ENCODE measurements around the gene MBD3.

MBD3 gene

DNA sequence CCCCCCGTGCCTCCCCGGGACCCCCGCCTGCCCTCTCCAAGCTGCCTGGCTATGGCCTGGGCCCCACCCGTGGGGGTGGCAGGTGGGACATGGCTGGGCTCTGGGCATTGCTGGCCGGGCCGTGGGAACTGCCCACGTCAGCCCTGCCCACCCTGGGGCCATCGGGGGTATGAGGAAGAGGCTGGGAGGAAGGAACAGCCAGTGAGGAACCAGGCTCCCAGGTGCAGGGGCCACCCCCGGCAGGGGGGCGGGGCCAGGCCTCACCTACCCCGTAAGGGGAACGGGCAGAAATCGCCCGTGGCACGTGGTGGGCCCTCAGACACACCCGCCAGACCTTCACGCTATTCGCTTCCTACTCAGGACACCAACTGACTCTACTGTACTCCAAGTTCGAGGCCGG lies 37.3 kb upstream of the MBD3 start:
- H3K4me1 ChIP-seq (ENCODE audit: control insufficient read depth, insufficient read depth, low read length) = no peaks in the 10 kb centered on the region
- H3K27me3 ChIP-seq (ENCODE audit: control insufficient read depth in 1 of 2, insufficient read depth in 2 of 2, low read length in 2 of 2) = no peaks in the 10 kb centered on the region
- H3K9ac ChIP-seq (ENCODE audit: low read length in 2 of 2) = no peak overlapping the region
- H3K36me3 ChIP-seq (ENCODE audit: control insufficient read depth in 2 of 2, insufficient read depth in 2 of 2, low read length in 2 of 2) = peaks cover 0 to 8% of the 10 kb centered on the region in 2 donors
- H3K4me3 ChIP-seq (ENCODE audit: low read length in 2 of 2) = no peak overlapping the region
- H3K27ac ChIP-seq (ENCODE audit: low read length) = no peak overlapping the region
- H3K9me3 ChIP-seq (ENCODE audit: control insufficient read depth in 2 of 2, low read length in 2 of 2) = no peaks in the 10 kb centered on the region

DNA sequence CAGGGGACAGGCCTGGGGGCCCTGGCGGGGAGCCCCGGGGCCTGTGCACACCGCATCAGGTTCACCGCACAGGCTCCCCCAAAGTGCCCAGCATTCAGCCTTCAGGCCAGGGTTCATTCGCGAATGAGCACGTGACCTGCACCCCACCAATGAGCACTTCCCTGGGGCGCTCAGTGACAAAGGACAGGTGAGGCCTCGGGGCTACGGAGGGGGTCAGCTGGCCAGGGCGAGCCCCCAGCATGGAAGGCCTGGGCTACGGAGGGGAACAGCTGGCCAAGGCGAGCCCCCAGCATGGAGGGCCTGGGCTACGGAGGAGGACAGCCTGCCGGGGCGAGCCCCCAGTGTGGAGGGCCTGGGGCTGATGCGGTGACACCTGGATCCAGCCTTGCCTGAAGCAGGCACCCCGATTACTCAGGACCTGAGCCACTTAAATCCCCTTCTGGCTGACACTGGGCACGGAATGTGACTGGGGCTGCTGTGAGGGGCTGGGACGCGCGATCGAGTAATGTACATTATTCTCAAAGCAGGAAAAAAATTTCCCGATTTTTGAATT lies 36.7 kb upstream of the MBD3 start:
- H3K9ac ChIP-seq (ENCODE audit: low read length in 2 of 2) = no peak overlapping the region

DNA sequence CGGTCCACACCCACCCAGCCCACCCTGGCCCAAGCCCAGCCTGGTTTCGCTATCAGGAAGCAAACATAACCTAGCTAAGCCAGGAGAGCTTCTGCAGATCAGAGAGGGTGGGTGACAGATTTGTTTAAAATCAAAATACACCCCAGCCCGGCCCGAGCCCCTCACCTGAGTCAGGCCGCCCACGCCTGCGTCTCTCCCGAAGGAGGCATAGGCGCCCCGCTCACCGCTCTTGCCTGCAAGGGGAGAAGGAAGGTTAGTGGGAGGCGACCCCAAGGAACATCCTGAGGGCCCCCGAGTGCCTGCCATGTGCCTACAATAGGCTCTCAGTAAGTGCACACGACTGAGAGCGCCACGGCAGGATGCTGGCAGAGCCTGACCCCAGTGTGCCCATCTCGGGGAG lies 34.5 kb upstream of the MBD3 start:
- H3K4me1 ChIP-seq (ENCODE audit: control insufficient read depth, insufficient read depth, low read length) = no peaks in the 10 kb centered on the region
- H3K4me3 ChIP-seq (ENCODE audit: low read length in 2 of 2) = no peak overlapping the region
- no peaks in the 10 kb centered on the region for H3K9me3 ChIP-seq (ENCODE audit: control insufficient read depth in 2 of 2, low read length in 2 of 2)
- no peak overlapping the region for H3K27ac ChIP-seq (ENCODE audit: low read length)
- H3K9ac ChIP-seq (ENCODE audit: low read length in 2 of 2) = no peak overlapping the region
- no peaks in the 10 kb centered on the region for H3K27me3 ChIP-seq (ENCODE audit: control insufficient read depth in 1 of 2, insufficient read depth in 2 of 2, low read length in 2 of 2)
- peaks cover 0 to 11% of the 10 kb centered on the region in 2 donors for H3K36me3 ChIP-seq (ENCODE audit: control insufficient read depth in 2 of 2, insufficient read depth in 2 of 2, low read length in 2 of 2)

More for the DNA sequence above, 36.7 kb upstream of the MBD3 start:
- Histone ChIP-seq H3K36me3 (ENCODE audit: control insufficient read depth in 2 of 2, insufficient read depth in 2 of 2, low read length in 2 of 2) (peaks cover 0 to 8% of the 10 kb centered on the region in 2 donors), H3K9me3 (ENCODE audit: control insufficient read depth in 2 of 2, low read length in 2 of 2) (no peaks in the 10 kb centered on the region), H3K27me3 (ENCODE audit: control insufficient read depth in 1 of 2, insufficient read depth in 2 of 2, low read length in 2 of 2) (no peaks in the 10 kb centered on the region), H3K4me1 (ENCODE audit: control insufficient read depth, insufficient read depth, low read length) (no peaks in the 10 kb centered on the region), H3K27ac (ENCODE audit: low read length) (no peak overlapping the region), H3K4me3 (ENCODE audit: low read length in 2 of 2) (no peak overlapping the region)

DNA sequence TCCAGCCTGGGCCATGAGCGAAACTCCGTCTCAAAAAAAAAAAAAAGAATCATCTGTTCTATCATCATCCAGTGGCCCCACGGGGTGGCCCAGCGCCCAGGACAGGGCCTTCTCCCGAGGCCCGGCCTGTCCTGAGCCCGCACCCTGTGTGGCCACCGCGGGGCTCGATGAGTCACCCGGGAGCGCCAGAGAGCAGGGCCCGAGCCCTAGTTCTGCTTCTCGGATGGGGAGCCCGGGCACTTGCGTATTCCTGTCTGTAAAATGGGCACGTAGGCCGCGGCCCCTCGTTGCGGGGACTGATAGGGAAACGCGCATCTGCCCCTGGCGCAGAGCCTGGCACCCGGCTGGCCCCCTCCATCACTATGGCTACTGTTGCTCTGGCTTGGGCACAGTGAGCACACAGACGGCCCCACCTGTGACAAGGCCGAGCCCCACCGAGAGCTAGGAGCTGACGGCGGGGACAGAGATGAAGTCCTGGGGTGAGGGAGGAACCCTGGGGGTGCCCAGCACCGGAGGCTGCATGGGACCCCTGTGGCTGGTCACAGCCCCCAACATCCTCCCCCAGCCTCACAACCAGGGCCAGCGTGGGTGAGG lies 33.8 kb upstream of the MBD3 start:
- H3K4me3 ChIP-seq (ENCODE audit: low read length in 2 of 2) = no peak overlapping the region
- H3K27ac ChIP-seq (ENCODE audit: low read length) = no peak overlapping the region
- no peaks in the 10 kb centered on the region for H3K4me1 ChIP-seq (ENCODE audit: control insufficient read depth, insufficient read depth, low read length)
- H3K9ac ChIP-seq (ENCODE audit: low read length in 2 of 2) = no peak overlapping the region
- H3K27me3 ChIP-seq (ENCODE audit: control insufficient read depth in 1 of 2, insufficient read depth in 2 of 2, low read length in 2 of 2) = no peaks in the 10 kb centered on the region
- peaks cover 0 to 6% of the 10 kb centered on the region in 2 donors for H3K36me3 ChIP-seq (ENCODE audit: control insufficient read depth in 2 of 2, insufficient read depth in 2 of 2, low read length in 2 of 2)
- H3K9me3 ChIP-seq (ENCODE audit: control insufficient read depth in 2 of 2, low read length in 2 of 2) = no peaks in the 10 kb centered on the region

DNA sequence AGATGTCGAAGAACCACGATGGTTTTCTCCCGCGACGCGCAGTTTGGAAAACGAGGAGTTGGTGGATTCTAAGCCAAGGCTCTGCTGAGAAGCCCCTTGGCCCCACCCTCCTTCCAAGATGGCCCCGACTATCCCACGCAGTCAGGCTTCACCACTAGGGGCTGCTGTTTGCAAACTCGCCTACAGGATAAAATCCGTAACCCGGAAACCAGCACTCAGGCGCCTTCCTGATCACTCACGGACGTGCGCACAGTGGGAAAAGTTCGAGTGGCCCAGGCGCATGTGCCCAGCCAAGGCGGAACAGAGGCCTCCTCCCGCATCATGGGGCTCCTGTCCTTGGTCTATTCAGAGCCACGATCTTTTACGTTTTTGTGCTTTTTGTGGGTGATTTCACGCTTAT lies 31.8 kb upstream of the MBD3 start:
- no peaks in the 10 kb centered on the region for H3K9me3 ChIP-seq (ENCODE audit: control insufficient read depth in 2 of 2, low read length in 2 of 2)
- peaks cover 0 to 12% of the 10 kb centered on the region in 2 donors for H3K36me3 ChIP-seq (ENCODE audit: control insufficient read depth in 2 of 2, insufficient read depth in 2 of 2, low read length in 2 of 2)
- no peak overlapping the region for H3K27ac ChIP-seq (ENCODE audit: low read length)
- no peak overlapping the region for H3K4me3 ChIP-seq (ENCODE audit: low read length in 2 of 2)
- no peak overlapping the region for H3K9ac ChIP-seq (ENCODE audit: low read length in 2 of 2)
- H3K27me3 ChIP-seq (ENCODE audit: control insufficient read depth in 1 of 2, insufficient read depth in 2 of 2, low read length in 2 of 2) = no peaks in the 10 kb centered on the region
- H3K4me1 ChIP-seq (ENCODE audit: control insufficient read depth, insufficient read depth, low read length) = no peaks in the 10 kb centered on the region

DNA sequence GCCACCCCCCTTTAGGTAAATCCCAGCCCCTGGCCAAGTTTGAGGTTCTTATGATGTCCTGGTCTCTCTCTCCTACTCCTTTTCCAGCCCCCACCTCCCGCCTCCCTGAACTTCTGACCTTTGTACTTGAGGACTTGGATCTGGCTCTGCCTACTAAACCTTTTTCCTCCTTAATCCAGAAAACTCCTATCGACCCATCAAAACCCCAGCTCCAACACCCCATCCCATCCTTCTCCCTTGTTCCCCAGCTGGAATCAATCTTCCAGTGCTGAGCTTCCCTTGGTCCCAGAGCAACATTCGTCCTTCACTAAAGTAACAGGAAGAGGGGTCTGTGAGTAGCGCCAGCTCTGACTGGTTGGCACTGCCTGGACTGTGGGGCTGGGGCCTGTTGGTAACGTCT lies 29.9 kb upstream of the MBD3 start:
- H3K4me3 ChIP-seq (ENCODE audit: low read length in 2 of 2) = no peak overlapping the region

DNA sequence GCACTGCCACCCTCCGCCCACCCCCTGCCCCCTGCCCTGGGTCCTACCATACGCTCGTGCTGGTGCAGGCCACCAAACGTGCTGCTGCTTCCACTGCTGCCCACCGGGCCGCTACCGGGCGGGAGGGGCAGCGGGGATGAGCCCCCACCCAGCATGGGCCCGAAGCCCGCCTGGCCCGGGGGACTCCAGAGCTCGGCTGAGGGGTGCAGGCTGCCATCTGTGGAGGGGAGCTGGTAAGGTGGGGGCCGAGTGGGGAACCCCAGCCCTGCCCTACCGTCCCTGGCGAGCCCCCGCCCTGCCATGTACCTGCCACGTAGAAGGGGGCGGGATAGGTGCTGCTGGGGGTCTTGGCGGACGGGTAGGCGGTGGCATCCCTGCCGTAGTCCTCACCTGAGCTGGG lies 29.3 kb upstream of the MBD3 start:
- no peaks in the 10 kb centered on the region for H3K4me1 ChIP-seq (ENCODE audit: control insufficient read depth, insufficient read depth, low read length)
- no peak overlapping the region for H3K9ac ChIP-seq (ENCODE audit: low read length in 2 of 2)
- no peaks in the 10 kb centered on the region for H3K27me3 ChIP-seq (ENCODE audit: control insufficient read depth in 1 of 2, insufficient read depth in 2 of 2, low read length in 2 of 2)
- no peak overlapping the region for H3K4me3 ChIP-seq (ENCODE audit: low read length in 2 of 2)
- peaks cover 0 to 16% of the 10 kb centered on the region in 2 donors for H3K36me3 ChIP-seq (ENCODE audit: control insufficient read depth in 2 of 2, insufficient read depth in 2 of 2, low read length in 2 of 2)
- no peak overlapping the region for H3K27ac ChIP-seq (ENCODE audit: low read length)
- H3K9me3 ChIP-seq (ENCODE audit: control insufficient read depth in 2 of 2, low read length in 2 of 2) = no peaks in the 10 kb centered on the region

More for the DNA sequence above, 29.9 kb upstream of the MBD3 start:
- Histone ChIP-seq H3K27me3 (ENCODE audit: control insufficient read depth in 1 of 2, insufficient read depth in 2 of 2, low read length in 2 of 2) (no peaks in the 10 kb centered on the region), H3K9me3 (ENCODE audit: control insufficient read depth in 2 of 2, low read length in 2 of 2) (no peaks in the 10 kb centered on the region), H3K4me1 (ENCODE audit: control insufficient read depth, insufficient read depth, low read length) (no peaks in the 10 kb centered on the region), H3K36me3 (ENCODE audit: control insufficient read depth in 2 of 2, insufficient read depth in 2 of 2, low read length in 2 of 2) (peaks cover 0 to 16% of the 10 kb centered on the region in 2 donors), H3K27ac (ENCODE audit: low read length) (no peak overlapping the region), H3K9ac (ENCODE audit: low read length in 2 of 2) (no peak overlapping the region)

DNA sequence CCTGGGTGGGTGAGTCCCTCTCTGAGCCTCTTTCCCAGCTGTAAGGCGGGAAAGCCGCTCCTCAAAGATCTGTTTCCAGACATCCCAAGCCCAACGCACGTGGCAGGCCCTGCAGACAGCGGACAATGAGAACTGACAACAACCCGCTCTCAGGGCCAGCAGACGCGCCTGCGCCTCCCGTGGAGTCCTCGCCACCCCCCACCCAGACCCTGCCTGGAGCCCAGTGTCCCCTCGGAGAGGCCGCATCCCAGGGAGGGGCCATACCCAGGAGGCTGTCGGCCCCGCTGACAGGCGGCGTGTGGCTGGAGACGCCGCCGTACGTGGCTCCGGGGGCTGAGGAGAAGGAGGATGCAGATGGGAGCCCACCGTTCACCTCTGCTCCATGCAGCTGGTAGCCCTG lies 28.9 kb upstream of the MBD3 start:
- H3K27me3 ChIP-seq (ENCODE audit: control insufficient read depth in 1 of 2, insufficient read depth in 2 of 2, low read length in 2 of 2) = no peaks in the 10 kb centered on the region
- no peaks in the 10 kb centered on the region for H3K9me3 ChIP-seq (ENCODE audit: control insufficient read depth in 2 of 2, low read length in 2 of 2)
- no peak overlapping the region for H3K27ac ChIP-seq (ENCODE audit: low read length)
- peaks cover 0 to 16% of the 10 kb centered on the region in 2 donors for H3K36me3 ChIP-seq (ENCODE audit: control insufficient read depth in 2 of 2, insufficient read depth in 2 of 2, low read length in 2 of 2)
- H3K4me3 ChIP-seq (ENCODE audit: low read length in 2 of 2) = no peak overlapping the region
- no peak overlapping the region for H3K9ac ChIP-seq (ENCODE audit: low read length in 2 of 2)
- H3K4me1 ChIP-seq (ENCODE audit: control insufficient read depth, insufficient read depth, low read length) = no peaks in the 10 kb centered on the region

DNA sequence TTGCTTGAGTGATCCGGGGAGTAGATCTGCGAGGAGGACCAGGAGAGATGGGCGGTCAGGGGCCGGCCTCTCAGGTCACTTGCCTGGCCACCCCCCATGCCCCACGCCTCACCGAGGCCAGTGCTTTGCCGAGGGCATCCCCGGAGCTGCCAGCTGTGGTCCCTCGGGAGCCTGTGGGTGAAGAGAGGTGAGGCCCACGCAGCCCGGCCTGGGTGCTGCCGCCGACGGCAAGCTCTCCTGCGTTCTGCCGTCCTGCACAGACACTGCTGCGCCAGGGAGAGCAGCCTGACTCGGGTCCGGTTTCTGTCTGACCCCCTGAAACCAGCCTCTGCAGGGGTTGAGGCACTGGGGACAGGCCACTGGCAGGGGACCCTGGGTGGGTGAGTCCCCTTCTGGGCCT lies 28.4 kb upstream of the MBD3 start:
- H3K9me3 ChIP-seq (ENCODE audit: control insufficient read depth in 2 of 2, low read length in 2 of 2) = no peaks in the 10 kb centered on the region
- H3K9ac ChIP-seq (ENCODE audit: low read length in 2 of 2) = no peak overlapping the region
- H3K4me1 ChIP-seq (ENCODE audit: control insufficient read depth, insufficient read depth, low read length) = no peaks in the 10 kb centered on the region
- H3K27ac ChIP-seq (ENCODE audit: low read length) = no peak overlapping the region
- no peak overlapping the region for H3K4me3 ChIP-seq (ENCODE audit: low read length in 2 of 2)
- no peaks in the 10 kb centered on the region for H3K27me3 ChIP-seq (ENCODE audit: control insufficient read depth in 1 of 2, insufficient read depth in 2 of 2, low read length in 2 of 2)
- H3K36me3 ChIP-seq (ENCODE audit: control insufficient read depth in 2 of 2, insufficient read depth in 2 of 2, low read length in 2 of 2) = peaks cover 0 to 16% of the 10 kb centered on the region in 2 donors

DNA sequence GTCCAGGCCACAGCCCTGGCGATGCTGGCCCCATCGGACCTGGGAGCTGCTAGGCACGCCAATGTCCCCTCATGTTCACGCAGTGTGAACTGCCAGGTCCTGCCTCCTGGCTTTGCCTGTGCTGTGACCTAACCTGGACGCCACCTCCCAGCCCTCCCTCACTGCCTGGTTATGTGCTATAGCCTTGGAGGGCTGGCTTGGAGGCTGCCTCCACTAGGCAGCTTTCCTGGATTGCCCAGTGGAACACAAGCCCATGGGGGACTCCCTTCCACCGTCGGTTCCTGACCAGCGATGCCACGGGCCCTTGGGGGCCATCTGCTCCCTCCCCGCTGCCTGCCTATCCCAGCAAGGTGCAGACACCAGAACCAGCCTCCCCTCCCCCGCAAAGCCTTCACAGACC lies 27.8 kb upstream of the MBD3 start:
- Histone ChIP-seq H3K36me3 (ENCODE audit: control insufficient read depth in 2 of 2, insufficient read depth in 2 of 2, low read length in 2 of 2) (peaks cover 3 to 16% of the 10 kb centered on the region in 2 donors), H3K9ac (ENCODE audit: low read length in 2 of 2) (no peak overlapping the region), H3K27ac (ENCODE audit: low read length) (no peak overlapping the region), H3K4me3 (ENCODE audit: low read length in 2 of 2) (no peak overlapping the region), H3K27me3 (ENCODE audit: control insufficient read depth in 1 of 2, insufficient read depth in 2 of 2, low read length in 2 of 2) (no peaks in the 10 kb centered on the region), H3K4me1 (ENCODE audit: control insufficient read depth, insufficient read depth, low read length) (no peaks in the 10 kb centered on the region), H3K9me3 (ENCODE audit: control insufficient read depth in 2 of 2, low read length in 2 of 2) (no peaks in the 10 kb centered on the region)

DNA sequence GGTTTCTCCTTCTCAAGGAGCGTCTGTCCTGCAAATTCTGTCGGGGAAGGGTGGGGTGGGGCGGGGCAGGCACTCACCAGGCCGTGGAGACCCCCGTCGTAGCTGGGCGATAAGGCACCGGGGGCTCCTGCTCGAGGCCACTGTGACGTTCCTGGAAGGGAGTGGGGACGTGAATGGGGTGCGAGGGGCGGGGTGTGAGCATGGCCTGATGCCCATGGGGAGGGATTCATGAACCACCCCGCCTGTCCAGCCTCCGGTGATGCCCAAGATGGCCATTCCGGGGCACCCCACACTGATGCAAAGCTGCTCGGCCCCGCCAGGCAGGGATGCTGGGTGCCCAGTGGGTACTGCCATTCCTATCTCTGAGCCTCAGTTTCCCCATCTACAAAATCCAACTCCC lies 27.0 kb upstream of the MBD3 start:
- H3K36me3 ChIP-seq (ENCODE audit: control insufficient read depth in 2 of 2, insufficient read depth in 2 of 2, low read length in 2 of 2) = peaks cover 3 to 21% of the 10 kb centered on the region in 2 donors
- no peaks in the 10 kb centered on the region for H3K4me1 ChIP-seq (ENCODE audit: control insufficient read depth, insufficient read depth, low read length)
- H3K9me3 ChIP-seq (ENCODE audit: control insufficient read depth in 2 of 2, low read length in 2 of 2) = no peaks in the 10 kb centered on the region
- H3K4me3 ChIP-seq (ENCODE audit: low read length in 2 of 2) = no peak overlapping the region
- no peaks in the 10 kb centered on the region for H3K27me3 ChIP-seq (ENCODE audit: control insufficient read depth in 1 of 2, insufficient read depth in 2 of 2, low read length in 2 of 2)
- H3K27ac ChIP-seq (ENCODE audit: low read length) = no peak overlapping the region
- no peak overlapping the region for H3K9ac ChIP-seq (ENCODE audit: low read length in 2 of 2)
